Mesodermal cell (in vitro differentiated cells): Measurements from ENCODE around the gene KDM1A.

Experiments used
- H3K27ac ChIP-seq: 2 replicates; pipeline ENCODE4 v1.7.0; 2013; ENCODE audit warnings: mild to moderate bottlenecking, low read depth, low read length, moderate library complexity; ENCODE audit not compliant: severe bottlenecking
- H3K36me3 ChIP-seq: 2 replicates; pipeline ENCODE4 v1.7.1; 2013; ENCODE audit warnings: mild to moderate bottlenecking, low read length, moderate library complexity; ENCODE audit not compliant: control insufficient read depth, insufficient read depth
- H3K4me1 ChIP-seq: one replicate; pipeline ENCODE4 v1.7.1; 2013; ENCODE audit warnings: mild to moderate bottlenecking, low read length; ENCODE audit not compliant: insufficient read depth, control insufficient read depth, poor library complexity, severe bottlenecking
- H3K4me3 ChIP-seq: 2 replicates; pipeline ENCODE4 v1.7.0; 2013; ENCODE audit warnings: low read length, control low read depth, mild to moderate bottlenecking; ENCODE audit not compliant: insufficient read depth, poor library complexity, severe bottlenecking; ENCODE audit errors: extremely low read depth
- H3K9me3 ChIP-seq: 2 replicates; pipeline ENCODE4 v1.7.1; 2013; ENCODE audit warnings: mild to moderate bottlenecking, low read length, moderate library complexity; ENCODE audit not compliant: control insufficient read depth
- WGBS, 2 experiments: methylation state at CpG; one replicate each; pipeline ENCODE4 v1.1.5; 2013; ENCODE audit warnings: missing lambda C conversion rate in 2 of 2; ENCODE audit not compliant: insufficient coverage in 2 of 2; 5-methylcytosine and 5-hydroxymethylcytosine counted together

The KDM1A gene

GRCh38 chr1:23091545-23091944, 72.3 kb downstream of the KDM1A start:
- no peaks in the 10 kb centered on the region for H3K9me3 ChIP-seq
- H3K27ac ChIP-seq: no peak overlapping the region
- WGBS, 2 experiments: 95 to 96% methylated on average over 4 of the region's 7 CpGs
- peaks cover 95% of the 10 kb centered on the region for H3K36me3 ChIP-seq
- no peak overlapping the region for H3K4me3 ChIP-seq
- no peaks in the 10 kb centered on the region for H3K4me1 ChIP-seq

- no peaks in the 10 kb centered on the region for H3K9me3 ChIP-seq
- H3K4me3 ChIP-seq: no peak overlapping the region
- no peak overlapping the region for H3K27ac ChIP-seq
- 87 to 88% methylated on average over 10 to 12 of the region's 12 CpGs for WGBS, 2 experiments
- H3K4me1 ChIP-seq: no peaks in the 10 kb centered on the region
- H3K36me3 ChIP-seq: peaks cover 95% of the 10 kb centered on the region
Observed at GRCh38 chr1:23092447-23092846, 73.2 kb downstream of the KDM1A start.

GRCh38 chr1:23097316-23097715, 78.0 kb downstream of the KDM1A start:
- Histone ChIP-seq H3K4me3 (no peak overlapping the region), H3K9me3 (no peaks in the 10 kb centered on the region), H3K4me1 (peaks cover 28% of the 10 kb centered on the region), H3K27ac (no peak overlapping the region), H3K36me3 (peaks cover 59% of the 10 kb centered on the region)
- 97 to 98% methylated on average over 4 to 5 of the region's 6 CpGs for WGBS, 2 experiments

GRCh38 chr1:23098463-23099170, 79.3 kb downstream of the KDM1A start:
- Histone ChIP-seq H3K27ac (no peak overlapping the region), H3K9me3 (no peaks in the 10 kb centered on the region), H3K4me3 (no peak overlapping the region), H3K4me1 (peaks cover 39% of the 10 kb centered on the region), H3K36me3 (peaks cover 46% of the 10 kb centered on the region)
- WGBS, 2 experiments: 60 to 66% methylated on average over 5 to 11 of the region's 12 CpGs

GRCh38 chr1:23099171-23099536, 79.9 kb downstream of the KDM1A start:
- WGBS, 2 experiments: no CpG with 5 or more reads among the region's 1 CpG
- peaks cover 44% of the 10 kb centered on the region for H3K36me3 ChIP-seq
- no peak overlapping the region for H3K27ac ChIP-seq
- no peaks in the 10 kb centered on the region for H3K9me3 ChIP-seq
- peaks cover 39% of the 10 kb centered on the region for H3K4me1 ChIP-seq
- no peak overlapping the region for H3K4me3 ChIP-seq

GRCh38 chr1:23100074-23100748, 80.9 kb downstream of the KDM1A start:
- WGBS, 2 experiments: 62% methylated on average over 2 of the region's 3 CpGs; no CpG with 5 or more reads in 1 of the 2 experiments
- Histone ChIP-seq H3K4me3 (no peak overlapping the region), H3K27ac (peak overlapping the region; percentile 72)

GRCh38 chr1:23101101-23101827, 82.0 kb downstream of the KDM1A start:
- Histone ChIP-seq H3K27ac (peak overlapping the region; percentile 72), H3K36me3 (peaks cover 47% of the 10 kb centered on the region), H3K9me3 (no peaks in the 10 kb centered on the region), H3K4me3 (no peak overlapping the region), H3K4me1 (peaks cover 39% of the 10 kb centered on the region)
- WGBS, 2 experiments: 84 to 88% methylated on average over 3 of the region's 3 CpGs

More at GRCh38 chr1:23100074-23100748, 80.9 kb downstream of the KDM1A start:
- peaks cover 44% of the 10 kb centered on the region for H3K36me3 ChIP-seq
- peaks cover 39% of the 10 kb centered on the region for H3K4me1 ChIP-seq
- no peaks in the 10 kb centered on the region for H3K9me3 ChIP-seq

- Histone ChIP-seq H3K4me1 (peaks cover 39% of the 10 kb centered on the region), H3K4me3 (no peak overlapping the region), H3K9me3 (no peaks in the 10 kb centered on the region), H3K36me3 (peaks cover 46% of the 10 kb centered on the region), H3K27ac (peak overlapping the region; percentile 68)
- 100% methylated on average over 1 of the region's 2 CpGs; no CpG with 5 or more reads in 1 of the 2 experiments for WGBS, 2 experiments
Observed at GRCh38 chr1:23101887-23102286, 82.6 kb downstream of the KDM1A start.

GRCh38 chr1:23102289-23102688, 83.0 kb downstream of the KDM1A start:
- WGBS, 2 experiments: no CpG with 5 or more reads among the region's 1 CpG
- Histone ChIP-seq H3K4me3 (no peak overlapping the region), H3K27ac (peak overlapping the region; percentile 68), H3K36me3 (peaks cover 46% of the 10 kb centered on the region), H3K4me1 (peaks cover 39% of the 10 kb centered on the region), H3K9me3 (no peaks in the 10 kb centered on the region)

GRCh38 chr1:23103001-23103889, 84.0 kb downstream of the KDM1A start:
- H3K36me3 ChIP-seq: peaks cover 46% of the 10 kb centered on the region
- no peaks in the 10 kb centered on the region for H3K9me3 ChIP-seq
- H3K4me3 ChIP-seq: no peak overlapping the region
- H3K4me1 ChIP-seq: peaks cover 39% of the 10 kb centered on the region
- H3K27ac ChIP-seq: peak overlapping the region; percentile 67
- WGBS, 2 experiments: 75 to 80% methylated on average over 8 to 9 of the region's 10 CpGs
